ENCODE data around the gene FAT3.

FAT3 gene

GRCh38 chr11:92267968-92268367 lies 43.4 kb downstream of the FAT3 start:
- H3K4me3 ChIP-seq (ENCODE audit: low read depth, low read length): no peak overlapping the region
- H3K27ac ChIP-seq: no peak overlapping the region
- H3K27me3 ChIP-seq (ENCODE audit: insufficient read depth, low read depth, severe bottlenecking): no peaks in the 10 kb centered on the region
- no peaks in the 10 kb centered on the region for H3K36me3 ChIP-seq
- DNase-seq: no peak
- no peak for TF ChIP-seq CTCF (IDR thresholded peaks at IDR 0.05; ENCODE audit: low read depth, low read length)
- H3K9me3 ChIP-seq (ENCODE audit: severe bottlenecking): no peaks in the 10 kb centered on the region

GRCh38 chr11:92268546-92268945 lies 43.9 kb downstream of the FAT3 start:
- DNase-seq: no peak
- Histone ChIP-seq H3K27me3 (ENCODE audit: insufficient read depth, low read depth, severe bottlenecking) (no peaks in the 10 kb centered on the region), H3K36me3 (no peaks in the 10 kb centered on the region), H3K9me3 (ENCODE audit: severe bottlenecking) (no peaks in the 10 kb centered on the region), H3K27ac (no peak overlapping the region), H3K4me3 (ENCODE audit: low read depth, low read length) (no peak overlapping the region)
- no peak for TF ChIP-seq CTCF (IDR thresholded peaks at IDR 0.05; ENCODE audit: low read depth, low read length)

DNA sequence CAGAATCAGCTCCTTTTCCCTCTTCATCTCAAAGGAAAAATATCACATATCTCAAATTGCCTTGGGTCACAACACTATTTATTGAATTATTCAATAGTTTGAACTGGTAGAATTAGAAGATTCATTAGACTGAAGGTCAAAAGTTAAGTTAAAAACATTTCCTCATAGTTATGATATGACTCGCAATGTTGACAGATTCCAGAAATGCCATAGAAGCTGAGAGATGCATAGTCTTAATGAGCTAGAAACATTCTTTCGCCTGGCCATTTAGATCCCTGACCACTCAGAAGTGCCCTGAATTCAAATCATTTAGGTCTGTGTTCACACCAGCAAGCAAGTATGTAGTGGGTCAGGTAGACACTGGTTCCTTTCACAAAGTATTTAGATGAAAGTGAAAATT lies 44.4 kb downstream of the FAT3 start:
- no peaks in the 10 kb centered on the region for H3K9me3 ChIP-seq (ENCODE audit: severe bottlenecking)
- no peaks in the 10 kb centered on the region for H3K27me3 ChIP-seq (ENCODE audit: insufficient read depth, low read depth, severe bottlenecking)
- no peaks in the 10 kb centered on the region for H3K36me3 ChIP-seq
- no peak for DNase-seq
- H3K4me3 ChIP-seq (ENCODE audit: low read depth, low read length): no peak overlapping the region
- no peak overlapping the region for H3K27ac ChIP-seq
- TF ChIP-seq CTCF (IDR thresholded peaks at IDR 0.05; ENCODE audit: low read depth, low read length): no peak

DNA sequence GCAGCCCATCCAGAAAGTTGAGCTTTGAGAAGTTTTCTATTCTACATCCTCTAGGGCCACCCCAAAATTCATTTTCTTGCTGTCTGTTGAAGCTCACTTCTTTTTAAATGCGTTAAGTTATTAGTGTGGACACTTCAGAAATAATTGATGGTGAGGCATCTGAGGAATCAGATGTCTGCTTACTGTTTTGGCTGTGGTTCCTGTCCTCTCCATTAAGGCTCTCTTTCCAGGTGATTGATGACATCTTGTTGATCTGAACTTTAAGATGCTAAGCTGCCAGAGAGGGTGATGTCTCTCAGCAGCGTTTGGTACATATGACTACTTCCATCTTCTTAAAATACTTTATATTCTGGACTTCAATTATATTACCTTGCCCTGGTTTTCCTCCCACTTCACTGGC lies 45.2 kb downstream of the FAT3 start:
- H3K9me3 ChIP-seq (ENCODE audit: severe bottlenecking): no peaks in the 10 kb centered on the region
- DNase-seq: no peak
- no peaks in the 10 kb centered on the region for H3K36me3 ChIP-seq
- H3K4me3 ChIP-seq (ENCODE audit: low read depth, low read length): no peak overlapping the region
- H3K27me3 ChIP-seq (ENCODE audit: insufficient read depth, low read depth, severe bottlenecking): no peaks in the 10 kb centered on the region
- no peak for TF ChIP-seq CTCF (IDR thresholded peaks at IDR 0.05; ENCODE audit: low read depth, low read length)
- no peak overlapping the region for H3K27ac ChIP-seq

GRCh38 chr11:92272651-92273050 lies 48.0 kb downstream of the FAT3 start:
- Histone ChIP-seq H3K27ac (no peak overlapping the region), H3K36me3 (no peaks in the 10 kb centered on the region), H3K9me3 (ENCODE audit: severe bottlenecking) (no peaks in the 10 kb centered on the region), H3K4me3 (ENCODE audit: low read depth, low read length) (no peak overlapping the region), H3K27me3 (ENCODE audit: insufficient read depth, low read depth, severe bottlenecking) (no peaks in the 10 kb centered on the region)
- no peak for DNase-seq
- no peak for TF ChIP-seq CTCF (IDR thresholded peaks at IDR 0.05; ENCODE audit: low read depth, low read length)
